ENCODE results near the gene UBE2E2.

Gene UBE2E2

GRCh38 chr3:23629181-23629894, 426.2 kb downstream of the UBE2E2 start:
- no peak for TF ChIP-seq CTCF (IDR thresholded peaks at IDR 0.05)

- TF ChIP-seq CTCF (IDR thresholded peaks at IDR 0.05), result no peak
Measured at GRCh38 chr3:23633261-23633960, 430.3 kb downstream of the UBE2E2 start.

- TF ChIP-seq CTCF (IDR thresholded peaks at IDR 0.05), result no peak
Measured at GRCh38 chr3:23637339-23637738, 434.2 kb downstream of the UBE2E2 start.

GRCh38 chr3:23640471-23641146, 437.5 kb downstream of the UBE2E2 start:
- TF ChIP-seq CTCF (IDR thresholded peaks at IDR 0.05), result no peak

Measured in LNCAP (cell line).